ENCODE results near the gene ZNF777. TPM values are rescaled to one million over a fixed set of nuclear protein-coding genes. Genes with fewer than 3 reads are reported as not detected.

Gene ZNF777
- total and polyA plus RNA-seq, 9 of the 15 experiments (the other 6 are each of a cell fraction or from before 2014, with no cell fraction given): 0.11 to 32.6 (median 9.0) TPM

DNA sequence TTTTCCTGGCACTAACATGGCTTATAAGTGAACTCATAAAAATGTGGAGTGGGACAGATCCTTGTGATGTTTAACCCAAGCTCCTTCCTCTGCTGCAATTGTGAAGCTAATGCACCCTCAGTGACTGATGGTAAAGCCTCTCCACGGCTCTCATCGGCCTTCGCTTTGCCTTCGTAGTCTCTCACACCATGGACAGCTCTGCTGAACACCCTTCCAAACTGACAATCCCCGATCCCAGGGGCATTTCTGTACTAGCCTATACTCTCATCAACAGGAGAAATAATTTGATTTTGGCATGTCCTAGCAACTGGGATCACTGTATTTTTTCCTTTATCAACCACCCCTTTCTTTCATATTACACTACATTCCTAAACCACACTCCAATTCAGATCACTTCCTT is 6.1 kb downstream of the ZNF777 start (continued):
- TF ChIP-seq, protein P1, sequence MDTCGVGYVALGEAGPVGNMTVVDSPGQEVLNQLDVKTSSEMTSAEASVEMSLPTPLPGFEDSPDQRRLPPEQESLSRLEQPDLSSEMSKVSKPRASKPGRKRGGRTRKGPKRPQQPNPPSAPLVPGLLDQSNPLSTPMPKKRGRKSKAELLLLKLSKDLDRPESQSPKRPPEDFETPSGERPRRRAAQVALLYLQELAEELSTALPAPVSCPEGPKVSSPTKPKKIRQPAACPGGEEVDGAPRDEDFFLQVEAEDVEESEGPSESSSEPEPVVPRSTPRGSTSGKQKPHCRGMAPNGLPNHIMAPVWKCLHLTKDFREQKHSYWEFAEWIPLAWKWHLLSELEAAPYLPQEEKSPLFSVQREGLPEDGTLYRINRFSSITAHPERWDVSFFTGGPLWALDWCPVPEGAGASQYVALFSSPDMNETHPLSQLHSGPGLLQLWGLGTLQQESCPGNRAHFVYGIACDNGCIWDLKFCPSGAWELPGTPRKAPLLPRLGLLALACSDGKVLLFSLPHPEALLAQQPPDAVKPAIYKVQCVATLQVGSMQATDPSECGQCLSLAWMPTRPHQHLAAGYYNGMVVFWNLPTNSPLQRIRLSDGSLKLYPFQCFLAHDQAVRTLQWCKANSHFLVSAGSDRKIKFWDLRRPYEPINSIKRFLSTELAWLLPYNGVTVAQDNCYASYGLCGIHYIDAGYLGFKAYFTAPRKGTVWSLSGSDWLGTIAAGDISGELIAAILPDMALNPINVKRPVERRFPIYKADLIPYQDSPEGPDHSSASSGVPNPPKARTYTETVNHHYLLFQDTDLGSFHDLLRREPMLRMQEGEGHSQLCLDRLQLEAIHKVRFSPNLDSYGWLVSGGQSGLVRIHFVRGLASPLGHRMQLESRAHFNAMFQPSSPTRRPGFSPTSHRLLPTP (IDR thresholded peaks at IDR 0.05; ENCODE audit: borderline replicate concordance, extremely low read depth, insufficient read length): no peak
- TF ChIP-seq MCM2 (IDR thresholded peaks at IDR 0.05; ENCODE audit: low read depth) (no peak), ZNF436 (CRISPR knock-in tag; IDR thresholded peaks at IDR 0.05) (no peak), HDGF (IDR thresholded peaks at IDR 0.05) (no peak), COPS2 (conservative IDR thresholded peaks at IDR 0.05) (no peak), FOS (IDR thresholded peaks at IDR 0.05; ENCODE audit: extremely low read depth, insufficient read length) (no peak), TEAD4 (IDR thresholded peaks at IDR 0.05; ENCODE audit: low read length) (no peak), TEAD4 (CRISPR knock-in tag; IDR thresholded peaks at IDR 0.05; ENCODE audit: borderline replicate concordance) (no peak), CBX1 (IDR thresholded peaks at IDR 0.05; ENCODE audit: low read depth) (no peak), BACH1 (tag; IDR thresholded peaks at IDR 0.05) (no peak), ZEB2 (IDR thresholded peaks at IDR 0.05) (no peak), STAG1 (CRISPR knock-in tag; IDR thresholded peaks at IDR 0.05; ENCODE audit: borderline replicate concordance) (no peak), ARID2 (IDR thresholded peaks at IDR 0.05) (no peak)
- TF ChIP-seq, protein P2, sequence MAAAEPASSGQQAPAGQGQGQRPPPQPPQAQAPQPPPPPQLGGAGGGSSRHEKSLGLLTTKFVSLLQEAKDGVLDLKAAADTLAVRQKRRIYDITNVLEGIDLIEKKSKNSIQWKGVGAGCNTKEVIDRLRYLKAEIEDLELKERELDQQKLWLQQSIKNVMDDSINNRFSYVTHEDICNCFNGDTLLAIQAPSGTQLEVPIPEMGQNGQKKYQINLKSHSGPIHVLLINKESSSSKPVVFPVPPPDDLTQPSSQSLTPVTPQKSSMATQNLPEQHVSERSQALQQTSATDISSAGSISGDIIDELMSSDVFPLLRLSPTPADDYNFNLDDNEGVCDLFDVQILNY (CRISPR knock-in tag; IDR thresholded peaks at IDR 0.05): no peak
- TF ChIP-seq, protein P3, sequence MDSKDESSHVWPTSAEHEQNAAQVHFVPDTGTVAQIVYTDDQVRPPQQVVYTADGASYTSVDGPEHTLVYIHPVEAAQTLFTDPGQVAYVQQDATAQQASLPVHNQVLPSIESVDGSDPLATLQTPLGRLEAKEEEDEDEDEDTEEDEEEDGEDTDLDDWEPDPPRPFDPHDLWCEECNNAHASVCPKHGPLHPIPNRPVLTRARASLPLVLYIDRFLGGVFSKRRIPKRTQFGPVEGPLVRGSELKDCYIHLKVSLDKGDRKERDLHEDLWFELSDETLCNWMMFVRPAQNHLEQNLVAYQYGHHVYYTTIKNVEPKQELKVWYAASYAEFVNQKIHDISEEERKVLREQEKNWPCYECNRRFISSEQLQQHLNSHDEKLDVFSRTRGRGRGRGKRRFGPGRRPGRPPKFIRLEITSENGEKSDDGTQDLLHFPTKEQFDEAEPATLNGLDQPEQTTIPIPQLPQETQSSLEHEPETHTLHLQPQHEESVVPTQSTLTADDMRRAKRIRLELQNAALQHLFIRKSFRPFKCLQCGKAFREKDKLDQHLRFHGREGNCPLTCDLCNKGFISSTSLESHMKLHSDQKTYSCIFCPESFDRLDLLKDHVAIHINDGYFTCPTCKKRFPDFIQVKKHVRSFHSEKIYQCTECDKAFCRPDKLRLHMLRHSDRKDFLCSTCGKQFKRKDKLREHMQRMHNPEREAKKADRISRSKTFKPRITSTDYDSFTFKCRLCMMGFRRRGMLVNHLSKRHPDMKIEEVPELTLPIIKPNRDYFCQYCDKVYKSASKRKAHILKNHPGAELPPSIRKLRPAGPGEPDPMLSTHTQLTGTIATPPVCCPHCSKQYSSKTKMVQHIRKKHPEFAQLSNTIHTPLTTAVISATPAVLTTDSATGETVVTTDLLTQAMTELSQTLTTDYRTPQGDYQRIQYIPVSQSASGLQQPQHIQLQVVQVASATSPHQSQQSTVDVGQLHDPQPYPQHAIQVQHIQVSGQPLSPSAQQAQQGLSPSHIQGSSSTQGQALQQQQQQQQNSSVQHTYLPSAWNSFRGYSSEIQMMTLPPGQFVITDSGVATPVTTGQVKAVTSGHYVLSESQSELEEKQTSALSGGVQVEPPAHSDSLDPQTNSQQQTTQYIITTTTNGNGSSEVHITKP (IDR thresholded peaks at IDR 0.05; ENCODE audit: partially characterized antibody): no peak

Data from K562 (cell line).